Activated naive CD8-positive, alpha-beta T cell treated with anti-CD3 and anti-CD28 coated beads for 36 hours (primary cell): ENCODE measurements around the gene LGSN. TPM values are rescaled to one million over a fixed set of nuclear protein-coding genes. Genes with fewer than 3 reads are reported as not detected.
"Not testable (repeated sequence)": the region's sequence is repeated elsewhere in the genome, so short reads cannot be mapped to it uniquely, and the experiment has no call there.

ENCODE experiments used
- DNase-seq: peaks from one replicate; pipeline ENCODE4 v3.0.0; 2021
- H3K27ac Mint-ChIP-seq: one replicate; pipeline ENCODE4 v1.8.0; 2022; ENCODE audit warnings: mild to moderate bottlenecking, moderate library complexity, mixed read lengths
- H3K27me3 Mint-ChIP-seq: one replicate; pipeline ENCODE4 v1.8.0; 2022; ENCODE audit warnings: mild to moderate bottlenecking, mixed read lengths
- H3K36me3 Mint-ChIP-seq: one replicate; pipeline ENCODE4 v1.8.0; 2021; ENCODE audit warnings: mild to moderate bottlenecking, mixed read lengths
- H3K4me1 Mint-ChIP-seq: one replicate; pipeline ENCODE4 v1.8.0; 2021; ENCODE audit warnings: mixed read lengths
- H3K4me3 Mint-ChIP-seq: one replicate; pipeline ENCODE4 v1.8.0; 2022; ENCODE audit warnings: mild to moderate bottlenecking, moderate library complexity, mixed read lengths
- H3K9me3 Mint-ChIP-seq: one replicate; pipeline ENCODE4 v1.8.0; 2022; ENCODE audit warnings: mixed read lengths
- total RNA-seq, 2 experiments: library from RNA; stranded (reverse); gene quantifications; one replicate each; pipeline ENCODE4 v1.2.3, GENCODE V29; 2021

Gene LGSN
- total RNA-seq, 2 experiments from 2014 or later, result not detected

DNA sequence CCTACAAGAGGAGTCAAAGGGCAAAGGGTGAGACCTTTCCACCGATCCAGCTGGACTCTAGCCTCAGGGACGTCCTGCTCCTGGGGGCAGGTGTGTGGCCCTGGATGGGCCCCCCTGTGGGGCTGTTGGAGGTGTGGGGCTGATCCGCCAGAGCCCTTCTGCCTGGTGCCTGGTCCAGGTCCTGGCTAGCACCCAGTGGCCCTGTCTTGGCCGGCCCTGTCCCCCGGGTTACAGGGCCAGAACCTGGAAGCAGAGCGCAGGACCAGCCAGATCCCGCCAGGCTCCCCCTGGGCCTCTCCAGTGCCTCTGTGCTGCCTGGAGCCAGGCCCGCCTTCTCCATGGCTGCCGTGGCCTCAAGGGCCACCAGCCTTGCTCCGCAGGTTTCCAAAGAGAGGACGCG lies 89.3 kb downstream of the LGSN start:
- H3K27me3 Mint-ChIP-seq, DNase-seq: not testable (repeated sequence)

DNA sequence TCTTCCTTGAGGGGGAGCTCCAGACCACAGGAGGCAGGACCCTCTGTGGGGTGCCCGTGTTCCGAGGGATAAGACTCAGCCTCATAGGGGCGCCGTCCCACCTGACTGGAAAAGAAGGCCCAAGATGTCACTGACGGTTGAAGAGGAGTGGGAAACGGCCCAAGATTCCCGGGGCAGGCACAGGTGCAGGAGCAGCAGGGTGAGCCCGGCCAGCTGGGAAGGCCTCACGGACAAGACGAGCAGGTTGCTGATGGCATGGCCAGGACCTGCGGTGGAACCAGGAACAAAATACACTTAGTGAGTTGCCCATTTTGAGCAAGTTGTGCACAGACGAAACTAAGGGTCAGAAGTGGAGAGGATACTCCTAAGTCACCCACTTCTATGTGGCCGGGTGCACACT lies 89.8 kb downstream of the LGSN start:
- not testable (repeated sequence) for H3K4me1 Mint-ChIP-seq, DNase-seq, H3K4me3 Mint-ChIP-seq, H3K36me3 Mint-ChIP-seq, H3K27me3 Mint-ChIP-seq, H3K27ac Mint-ChIP-seq, H3K9me3 Mint-ChIP-seq

More for the DNA sequence above, 89.3 kb downstream of the LGSN start:
- H3K9me3 Mint-ChIP-seq, H3K4me1 Mint-ChIP-seq, H3K4me3 Mint-ChIP-seq, H3K27ac Mint-ChIP-seq, H3K36me3 Mint-ChIP-seq: not testable (repeated sequence)

DNA sequence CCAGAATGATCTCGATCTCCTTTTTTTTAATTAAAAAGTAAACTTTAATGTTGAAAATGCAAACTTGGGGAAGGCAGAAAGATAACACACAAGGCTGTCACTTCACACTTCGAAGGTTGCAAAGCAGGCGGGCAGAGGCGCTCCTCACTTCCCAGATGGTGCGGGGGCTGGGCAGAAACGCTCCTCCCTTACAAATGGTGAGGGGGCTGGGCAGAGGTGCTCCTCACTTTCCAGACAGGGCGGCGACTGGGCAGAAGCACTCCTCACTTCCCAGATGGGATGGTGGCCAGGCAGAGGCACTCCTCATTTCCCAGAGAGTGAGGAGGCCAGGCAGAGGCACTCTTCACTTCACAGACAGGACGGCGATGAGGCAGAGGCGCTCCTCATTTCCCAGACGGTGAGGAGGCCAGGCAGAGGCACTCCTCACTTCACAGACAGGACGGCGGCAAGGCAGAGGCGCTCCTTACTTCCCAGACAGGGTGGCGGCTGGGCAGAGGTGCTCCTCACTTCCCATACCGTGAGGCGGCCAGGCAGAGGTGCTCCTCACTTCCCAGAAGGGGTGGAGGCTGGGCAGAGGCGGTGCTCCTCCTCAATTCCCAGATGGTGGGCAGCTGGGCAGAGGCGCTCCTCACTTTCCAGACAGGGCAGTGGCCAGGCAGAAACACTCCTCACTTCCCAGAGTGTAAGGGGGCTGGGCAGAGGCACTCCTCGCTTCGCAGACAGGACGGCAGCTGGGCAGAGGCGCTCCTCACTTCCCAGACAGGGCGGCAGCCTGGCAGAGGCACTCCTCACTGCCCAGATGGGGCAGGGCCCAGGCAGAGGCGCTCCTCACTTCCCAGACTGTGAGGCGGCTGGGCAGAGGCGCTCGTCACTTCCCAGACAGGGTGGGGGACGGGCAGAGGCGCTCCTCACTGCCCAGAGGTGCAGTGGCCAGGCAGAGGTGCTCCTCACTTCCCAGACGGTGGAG lies 91.6 kb downstream of the LGSN start:
- H3K4me3 Mint-ChIP-seq, H3K4me1 Mint-ChIP-seq, DNase-seq, H3K27me3 Mint-ChIP-seq, H3K36me3 Mint-ChIP-seq, H3K27ac Mint-ChIP-seq, H3K9me3 Mint-ChIP-seq: not testable (repeated sequence)

DNA sequence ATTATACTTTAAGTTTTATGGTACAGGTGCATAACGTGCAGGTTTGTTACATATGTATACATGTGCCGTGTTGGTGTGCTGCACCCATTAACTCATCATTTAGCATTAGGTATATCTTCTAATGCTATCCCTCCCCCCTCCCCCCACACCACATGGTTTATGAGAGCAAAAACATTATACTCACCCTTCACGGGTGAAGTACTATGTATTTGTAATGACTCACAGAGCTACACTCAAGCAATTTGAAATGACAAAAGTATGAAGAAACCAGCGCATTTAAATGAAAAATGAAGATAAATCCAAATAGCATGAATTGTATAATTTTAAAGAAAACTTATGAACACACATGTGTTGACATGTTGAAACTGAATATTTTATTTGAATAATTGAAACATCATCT lies 93.8 kb downstream of the LGSN start:
- not testable (repeated sequence) for H3K27ac Mint-ChIP-seq, H3K36me3 Mint-ChIP-seq, H3K9me3 Mint-ChIP-seq, DNase-seq, H3K4me3 Mint-ChIP-seq, H3K27me3 Mint-ChIP-seq, H3K4me1 Mint-ChIP-seq

Other genes with a start within 250 kb of the LGSN start
- 1 to 10 TPM; 1.5 TPM for gene FKBP1C, start 108.5 kb downstream of the LGSN start, total RNA-seq